Hepatocyte (in vitro differentiated cells): ENCODE results near the gene ASGR2. TPM values are rescaled to one million over a fixed set of nuclear protein-coding genes. Genes with fewer than 3 reads are reported as not detected.

Experiments
- DNase-seq: peaks from one replicate; pipeline ENCODE4 v3.0.0-alpha.2; 2016; ENCODE audit warnings: low spot score
- H2AFZ ChIP-seq: fragments of 200-600 bp; sonication (generic); 2 replicates; pipeline ENCODE4 v1.6.0; 2016; ENCODE audit warnings: antibody characterized with exemption, mild to moderate bottlenecking
- H3K27ac ChIP-seq: fragments of 200-600 bp; sonication (generic); 2 replicates; pipeline ENCODE4 v1.5.1; 2016; ENCODE audit warnings: mild to moderate bottlenecking
- H3K27me3 ChIP-seq: fragments of 200-600 bp; sonication (generic); 2 replicates; pipeline ENCODE4 v1.6.1; 2016
- H3K36me3 ChIP-seq: fragments of 200-600 bp; sonication (generic); replicated peaks from 2 replicates; pipeline ENCODE4 v1.5.1; 2016; ENCODE audit warnings: low read depth; ENCODE audit not compliant: insufficient read depth
- H3K4me1 ChIP-seq: fragments of 200-600 bp; sonication (generic); 2 replicates; pipeline ENCODE4 v1.5.1; 2016; ENCODE audit warnings: mild to moderate bottlenecking, moderate library complexity; ENCODE audit not compliant: insufficient read depth
- H3K4me2 ChIP-seq: fragments of 200-600 bp; sonication (generic); 2 replicates; pipeline ENCODE4 v1.6.0; 2016
- H3K4me3 ChIP-seq: fragments of 200-600 bp; sonication (generic); 2 replicates; pipeline ENCODE4 v1.5.1; 2016; ENCODE audit warnings: mild to moderate bottlenecking
- H3K79me2 ChIP-seq: fragments of 200-600 bp; sonication (generic); 2 replicates; pipeline ENCODE4 v1.6.0; 2017; ENCODE audit warnings: mild to moderate bottlenecking
- H3K9me2 ChIP-seq: fragments of 200-600 bp; sonication (generic); replicated peaks from 2 replicates; pipeline ENCODE4 v1.6.0; 2017; ENCODE audit warnings: mild to moderate bottlenecking; ENCODE audit not compliant: insufficient read depth
- H3K9me3 ChIP-seq: fragments of 200-600 bp; sonication (generic); 2 replicates; pipeline ENCODE4 v1.5.1; 2016; ENCODE audit warnings: low read depth, mild to moderate bottlenecking
- H4K20me1 ChIP-seq: fragments of 200-600 bp; sonication (generic); 2 replicates; pipeline ENCODE4 v1.6.0; 2016; ENCODE audit warnings: mild to moderate bottlenecking; ENCODE audit not compliant: insufficient read depth, poor library complexity, severe bottlenecking
- CTCF ChIP-seq: fragments of 200-600 bp; sonication (generic); IDR thresholded peaks from 2 replicates; pipeline ENCODE4 v1.5.1; 2016; ENCODE audit warnings: antibody characterized with exemption, mild to moderate bottlenecking; ENCODE audit not compliant: poor library complexity
- EZH2 ChIP-seq: fragments of 200-600 bp; sonication (generic); IDR thresholded peaks from 2 replicates; pipeline ENCODE4 v1.6.1; 2016; ENCODE audit warnings: antibody characterized with exemption, mild to moderate bottlenecking, borderline replicate concordance
- EZH2phosphoT487 ChIP-seq: fragments of 200-600 bp; sonication (generic); IDR thresholded peaks from one replicate; pipeline ENCODE4 v1.6.1; 2018; ENCODE audit warnings: antibody characterized with exemption, mild to moderate bottlenecking, low read depth, moderate library complexity; ENCODE audit not compliant: unreplicated experiment, severe bottlenecking
- WGBS: methylation state at CpG from one replicate; pipeline ENCODE4 v1.1.6; 2016; ENCODE audit warnings: low lambda C conversion rate; ENCODE audit errors: missing lambda C conversion rate; 5-methylcytosine and 5-hydroxymethylcytosine counted together
- polyA plus RNA-seq: library from polyadenylated mRNA; unstranded; fragments of >200 nt; fragmentation: Nextera tagmentation; extraction: Ambion mirVana; gene quantifications from 2 replicates; pipeline ENCODE4 v1.2.1, GENCODE V29; 2016
- small RNA-seq: library from RNA; depleted of rRNA; stranded (forward); fragments of <200 nt; gene quantifications from one replicate; pipeline ENCODE3, GENCODE V24; 2014
- total RNA-seq: library from RNA; depleted of rRNA; stranded (reverse); fragments of >200 nt; gene quantifications from 2 replicates; pipeline ENCODE4 v1.2.3, GENCODE V29; 2014

Gene ASGR2
- total and polyA plus RNA-seq, 2 experiments from 2014 or later: 65.5 to 90.6 TPM

- WGBS: 69% methylated on average over 4 of the region's 4 CpGs
- Histone ChIP-seq H3K4me2 (no peak overlapping the region), H3K79me2 (no peaks in the 10 kb centered on the region), H3K4me1 (no peaks in the 10 kb centered on the region), H3K27me3 (no peaks in the 10 kb centered on the region), H3K9me2 (no peaks in the 10 kb centered on the region), H3K4me3 (no peak overlapping the region), H2AFZ (no peak overlapping the region), H3K27ac (no peak overlapping the region), H3K9me3 (no peaks in the 10 kb centered on the region), H3K36me3 (no peaks in the 10 kb centered on the region), H4K20me1 (no peaks in the 10 kb centered on the region)
- no peak for DNase-seq
- no peak for TF ChIP-seq CTCF
- TF ChIP-seq EZH2phosphoT487: no peak
- TF ChIP-seq EZH2: no peak
Measured at GRCh38 chr17:7056386-7056785, 58.2 kb downstream of the ASGR2 start.

Small RNA genes within 50 kb of the gene (small RNA-seq; reads per million reads assigned to genes)
- gene AC120057.1: not detected

Other genes starting within 250 kb of the ASGR2 start
- gene ALOX12, start 118.8 kb downstream of the ASGR2 start, total RNA-seq: not detected in 2 replicates
- gene ALOX12, start 118.8 kb downstream of the ASGR2 start, polyA plus RNA-seq: 0.33 and 0.40 TPM in 2 replicates
- gene RNASEK, start 102.2 kb downstream of the ASGR2 start, total RNA-seq: 309 and 434 TPM in 2 replicates
- 889 and 995 TPM in 2 replicates for gene RNASEK, start 102.2 kb downstream of the ASGR2 start, polyA plus RNA-seq
- gene BCL6B, start 91.8 kb downstream of the ASGR2 start, total RNA-seq: 0.53 and 1.1 TPM in 2 replicates
- gene BCL6B, start 91.8 kb downstream of the ASGR2 start, polyA plus RNA-seq: 0.95 and 1.1 TPM in 2 replicates
- 6.2 TPM in 2 replicates for gene SLC16A13, start 78.8 kb downstream of the ASGR2 start, total RNA-seq
- 18.8 and 21.1 TPM in 2 replicates for gene SLC16A13, start 78.8 kb downstream of the ASGR2 start, polyA plus RNA-seq
- 0.93 TPM in 1 of 2 replicates, not detected in the other for gene SLC16A11, start 70.7 kb downstream of the ASGR2 start, total RNA-seq
- 2.4 and 3.6 TPM in 2 replicates for gene SLC16A11, start 70.7 kb downstream of the ASGR2 start, polyA plus RNA-seq
- gene CLEC10A, start 34.6 kb downstream of the ASGR2 start, total RNA-seq: 0.24 and 0.37 TPM in 2 replicates
- gene CLEC10A, start 34.6 kb downstream of the ASGR2 start, polyA plus RNA-seq: 0.17 and 0.21 TPM in 2 replicates
- 59.6 and 74.0 TPM in 2 replicates for gene ASGR1, start 64.5 kb upstream of the ASGR2 start, total RNA-seq
- gene ASGR1, start 64.5 kb upstream of the ASGR2 start, polyA plus RNA-seq: 113 and 140 TPM in 2 replicates
- 8.4 and 10.7 TPM in 2 replicates for gene DLG4, start 105.0 kb upstream of the ASGR2 start, total RNA-seq
- 2.9 and 7.6 TPM in 2 replicates for gene DLG4, start 105.0 kb upstream of the ASGR2 start, polyA plus RNA-seq
- 298 and 469 TPM in 2 replicates for gene ACADVL, start 105.1 kb upstream of the ASGR2 start, total RNA-seq
- 1,250 and 1,676 TPM in 2 replicates for gene ACADVL, start 105.1 kb upstream of the ASGR2 start, polyA plus RNA-seq
- gene DVL2, start 119.7 kb upstream of the ASGR2 start, total RNA-seq: 56.1 and 62.1 TPM in 2 replicates
- gene DVL2, start 119.7 kb upstream of the ASGR2 start, polyA plus RNA-seq: 74.6 and 74.7 TPM in 2 replicates
- gene PHF23, start 124.6 kb upstream of the ASGR2 start, total RNA-seq: 53.9 and 57.9 TPM in 2 replicates
- 77.7 and 78.6 TPM in 2 replicates for gene PHF23, start 124.6 kb upstream of the ASGR2 start, polyA plus RNA-seq
- 309 and 327 TPM in 2 replicates for gene GABARAP, start 127.6 kb upstream of the ASGR2 start, total RNA-seq
- 992 and 1,031 TPM in 2 replicates for gene GABARAP, start 127.6 kb upstream of the ASGR2 start, polyA plus RNA-seq
- gene CTDNEP1, start 136.9 kb upstream of the ASGR2 start, total RNA-seq: 44.6 and 62.7 TPM in 2 replicates
- gene CTDNEP1, start 136.9 kb upstream of the ASGR2 start, polyA plus RNA-seq: 86.9 and 96.7 TPM in 2 replicates
- 30.4 and 30.6 TPM in 2 replicates for gene ELP5, start 137.4 kb upstream of the ASGR2 start, total RNA-seq
- gene ELP5, start 137.4 kb upstream of the ASGR2 start, polyA plus RNA-seq: 38.0 and 49.6 TPM in 2 replicates
- gene CLDN7, start 147.7 kb upstream of the ASGR2 start, total RNA-seq: 169 and 197 TPM in 2 replicates
- gene CLDN7, start 147.7 kb upstream of the ASGR2 start, polyA plus RNA-seq: 290 and 341 TPM in 2 replicates
- 0.88 and 1.6 TPM in 2 replicates for gene SLC2A4, start 166.9 kb upstream of the ASGR2 start, total RNA-seq
- 0.42 and 0.89 TPM in 2 replicates for gene SLC2A4, start 166.9 kb upstream of the ASGR2 start, polyA plus RNA-seq
- gene YBX2, start 179.8 kb upstream of the ASGR2 start, total RNA-seq: 1.4 and 1.7 TPM in 2 replicates
- gene YBX2, start 179.8 kb upstream of the ASGR2 start, polyA plus RNA-seq: 1.3 and 3.0 TPM in 2 replicates
- 267 and 331 TPM in 2 replicates for gene EIF5A, start 192.8 kb upstream of the ASGR2 start, total RNA-seq
- gene EIF5A, start 192.8 kb upstream of the ASGR2 start, polyA plus RNA-seq: 693 and 747 TPM in 2 replicates
- 34.5 and 50.3 TPM in 2 replicates for gene GPS2, start 200.5 kb upstream of the ASGR2 start, total RNA-seq
- 103 and 111 TPM in 2 replicates for gene GPS2, start 200.5 kb upstream of the ASGR2 start, polyA plus RNA-seq
- 9.2 and 9.6 TPM in 2 replicates for gene NEURL4, start 214.5 kb upstream of the ASGR2 start, total RNA-seq
- gene NEURL4, start 214.5 kb upstream of the ASGR2 start, polyA plus RNA-seq: 9.5 and 13.9 TPM in 2 replicates
- not detected in 2 replicates for gene ACAP1, start 221.7 kb upstream of the ASGR2 start, total RNA-seq
- gene ACAP1, start 221.7 kb upstream of the ASGR2 start, polyA plus RNA-seq: 10.2 and 14.6 TPM in 2 replicates
- gene KCTD11, start 237.3 kb upstream of the ASGR2 start, total RNA-seq: 9.2 and 12.4 TPM in 2 replicates
- gene KCTD11, start 237.3 kb upstream of the ASGR2 start, polyA plus RNA-seq: 14.1 and 19.6 TPM in 2 replicates
- not detected in 2 replicates for gene TMEM95, start 240.3 kb upstream of the ASGR2 start, total RNA-seq
- gene TMEM95, start 240.3 kb upstream of the ASGR2 start, polyA plus RNA-seq: not detected in 2 replicates